Measurements from ENCODE around the gene GJA4.
"Not testable (repeated sequence)": the region's sequence is repeated elsewhere in the genome, so short reads cannot be mapped to it uniquely, and the experiment has no call there.

DNA sequence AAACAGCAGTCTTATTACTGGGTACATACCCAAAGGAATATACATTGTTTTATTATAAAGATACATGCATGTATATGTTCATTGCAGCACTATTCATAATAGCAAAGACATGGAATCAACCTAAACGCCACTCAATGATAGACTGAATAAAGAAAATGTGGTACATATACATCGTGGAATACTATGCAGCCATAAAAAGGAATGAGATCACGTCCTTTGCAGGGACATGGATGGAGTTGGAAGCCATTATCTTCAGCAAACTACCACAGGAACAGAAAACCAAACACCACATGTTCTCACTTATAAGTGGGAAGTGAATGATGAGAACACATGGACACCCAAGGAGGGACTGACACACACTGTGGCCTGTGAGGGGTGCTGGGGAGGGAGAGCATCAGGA, 18.0 kb downstream of the GJA4 start:
- TF ChIP-seq, protein P1, sequence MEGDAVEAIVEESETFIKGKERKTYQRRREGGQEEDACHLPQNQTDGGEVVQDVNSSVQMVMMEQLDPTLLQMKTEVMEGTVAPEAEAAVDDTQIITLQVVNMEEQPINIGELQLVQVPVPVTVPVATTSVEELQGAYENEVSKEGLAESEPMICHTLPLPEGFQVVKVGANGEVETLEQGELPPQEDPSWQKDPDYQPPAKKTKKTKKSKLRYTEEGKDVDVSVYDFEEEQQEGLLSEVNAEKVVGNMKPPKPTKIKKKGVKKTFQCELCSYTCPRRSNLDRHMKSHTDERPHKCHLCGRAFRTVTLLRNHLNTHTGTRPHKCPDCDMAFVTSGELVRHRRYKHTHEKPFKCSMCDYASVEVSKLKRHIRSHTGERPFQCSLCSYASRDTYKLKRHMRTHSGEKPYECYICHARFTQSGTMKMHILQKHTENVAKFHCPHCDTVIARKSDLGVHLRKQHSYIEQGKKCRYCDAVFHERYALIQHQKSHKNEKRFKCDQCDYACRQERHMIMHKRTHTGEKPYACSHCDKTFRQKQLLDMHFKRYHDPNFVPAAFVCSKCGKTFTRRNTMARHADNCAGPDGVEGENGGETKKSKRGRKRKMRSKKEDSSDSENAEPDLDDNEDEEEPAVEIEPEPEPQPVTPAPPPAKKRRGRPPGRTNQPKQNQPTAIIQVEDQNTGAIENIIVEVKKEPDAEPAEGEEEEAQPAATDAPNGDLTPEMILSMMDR (IDR thresholded peaks at IDR 0.05): not testable (repeated sequence)
- not testable (repeated sequence) for TF ChIP-seq POLR2A, EP300 (IDR thresholded peaks at IDR 0.05)

All from upper lobe of left lung (tissue), 4 donors.